Measurements from ENCODE around the gene SAMD4A.

Gene SAMD4A

DNA sequence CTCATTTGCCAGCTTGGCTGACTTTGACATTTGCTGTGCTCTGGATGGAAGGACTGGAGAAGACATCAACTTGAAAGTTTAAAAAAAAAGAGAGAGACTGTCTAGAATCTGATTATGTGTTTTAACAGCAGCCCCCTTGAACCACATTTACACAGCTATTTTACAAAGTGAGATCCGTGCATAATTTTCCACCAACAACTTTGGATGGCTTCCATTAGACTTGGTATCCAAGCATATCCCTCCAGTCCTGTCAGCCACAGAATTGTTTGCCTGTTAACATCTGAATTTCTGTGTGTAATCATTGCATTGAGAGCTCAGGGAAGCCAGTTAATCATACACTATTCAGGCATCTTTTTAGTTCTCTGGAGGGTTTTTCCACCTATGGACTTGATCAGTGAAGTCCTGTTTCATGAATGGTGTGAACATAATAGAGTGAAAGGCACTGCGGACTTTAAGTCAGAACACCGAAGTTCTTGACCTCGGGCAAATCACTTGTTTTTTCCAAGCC lies 93.7 kb downstream of the SAMD4A start:
- peak; percentile 65 for DNase-seq (ENCODE audit: low spot score)

DNA sequence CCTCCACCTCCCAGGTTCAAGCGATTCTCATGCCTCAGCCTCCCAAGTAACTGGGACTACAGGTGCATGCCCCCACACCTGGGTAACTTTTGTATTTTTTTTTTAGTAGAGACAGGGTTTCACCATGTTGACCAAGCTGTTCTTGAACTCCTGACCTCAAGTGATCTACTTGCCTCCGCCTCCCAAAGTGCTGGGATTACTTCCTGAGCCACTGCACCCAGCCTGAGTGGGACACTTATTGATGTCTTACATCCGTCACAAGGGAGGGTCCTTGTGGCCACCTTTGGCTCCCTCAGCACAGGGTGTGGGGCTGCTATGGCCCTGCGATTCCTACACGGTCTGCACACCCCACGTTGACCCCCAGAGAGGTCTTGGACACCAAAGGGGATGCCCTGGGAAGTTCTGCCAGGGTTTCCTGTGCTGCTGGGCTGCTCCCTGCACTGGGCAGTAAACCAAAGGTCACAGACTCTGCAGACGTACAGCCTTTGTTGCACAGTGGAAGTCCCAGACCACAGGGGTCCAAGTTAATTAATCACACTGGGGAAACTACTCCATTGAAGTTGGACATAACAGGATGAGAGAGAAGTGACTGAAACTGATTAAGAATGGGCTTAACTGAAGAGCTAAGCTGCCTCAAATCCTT lies 95.7 kb downstream of the SAMD4A start:
- DNase-seq (ENCODE audit: low spot score), result peak; percentile 51

DNA sequence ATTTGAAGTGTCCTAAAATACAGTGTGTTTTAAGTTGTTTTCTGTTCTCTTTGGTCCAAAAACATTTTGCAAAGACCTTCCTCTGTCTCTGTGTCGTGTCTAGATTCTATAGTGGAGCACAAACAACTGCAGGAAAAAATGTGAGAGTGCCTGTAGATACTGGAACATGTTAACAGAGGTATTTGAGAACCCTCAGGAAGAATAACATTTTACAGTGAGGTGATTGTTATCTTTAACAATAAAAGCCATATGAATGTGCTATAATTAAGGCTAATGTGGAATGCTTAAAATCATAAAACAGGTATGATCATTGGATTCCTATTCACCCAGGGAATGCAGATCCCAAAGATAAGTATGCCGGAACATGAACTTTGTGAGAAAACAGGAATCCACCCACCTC lies 98.0 kb downstream of the SAMD4A start:
- peak; percentile 13 for DNase-seq (ENCODE audit: low spot score)

DNA sequence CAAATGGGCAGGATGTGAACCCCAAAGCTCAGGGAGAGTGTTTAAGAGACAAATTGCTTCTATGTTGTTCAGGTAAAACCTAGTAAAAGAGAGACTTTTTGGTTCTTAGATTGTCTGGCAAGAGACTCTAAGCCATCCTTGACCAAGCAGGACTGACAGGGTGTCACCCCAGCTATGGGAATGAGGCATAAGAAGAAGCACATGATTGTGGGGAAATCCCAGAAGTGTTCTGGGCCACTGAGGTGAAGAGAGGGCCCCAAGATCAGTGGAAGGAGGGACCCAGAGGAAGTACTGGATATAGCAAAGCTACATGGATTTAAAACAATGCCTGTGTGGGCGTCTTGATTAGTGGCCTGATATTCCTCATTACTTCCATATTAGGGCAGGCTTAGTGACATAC lies 99.0 kb downstream of the SAMD4A start:
- DNase-seq (ENCODE audit: low spot score), result peak; percentile 53

DNA sequence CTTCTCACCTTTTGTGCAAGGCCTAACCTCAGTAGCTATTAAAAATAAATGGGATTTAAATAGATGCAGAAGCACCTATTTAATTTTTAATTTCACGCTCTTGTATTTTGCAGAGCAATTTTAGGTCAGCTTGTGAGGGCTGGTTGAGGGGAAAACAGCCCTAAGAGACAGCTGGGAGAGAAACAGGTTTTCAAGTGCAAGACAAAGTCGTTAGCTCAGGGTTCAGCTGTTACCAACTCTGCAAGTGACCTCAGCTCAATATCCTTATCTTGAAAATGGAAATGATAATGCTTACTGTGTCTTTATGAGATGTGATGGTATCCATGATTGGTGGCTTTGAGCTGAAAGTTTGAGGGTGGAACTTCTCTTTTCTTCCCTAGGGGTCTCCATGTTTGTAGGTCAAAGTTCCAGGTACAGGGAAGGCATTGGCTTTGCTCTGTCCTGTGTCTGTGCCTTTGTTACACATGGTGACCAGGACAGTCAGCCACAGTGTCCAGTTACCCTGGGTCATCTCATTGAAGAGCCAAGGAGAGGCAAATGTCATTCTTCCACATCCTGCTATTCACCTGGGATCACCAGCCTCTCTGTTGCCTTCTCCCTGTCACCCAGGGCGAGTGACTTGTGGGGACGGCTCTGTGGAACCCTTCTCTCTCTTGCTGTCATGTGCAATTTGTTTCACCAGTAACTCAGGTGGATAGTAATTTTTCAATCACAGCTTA lies 100.3 kb downstream of the SAMD4A start:
- DNase-seq (ENCODE audit: low spot score), result no peak

DNA sequence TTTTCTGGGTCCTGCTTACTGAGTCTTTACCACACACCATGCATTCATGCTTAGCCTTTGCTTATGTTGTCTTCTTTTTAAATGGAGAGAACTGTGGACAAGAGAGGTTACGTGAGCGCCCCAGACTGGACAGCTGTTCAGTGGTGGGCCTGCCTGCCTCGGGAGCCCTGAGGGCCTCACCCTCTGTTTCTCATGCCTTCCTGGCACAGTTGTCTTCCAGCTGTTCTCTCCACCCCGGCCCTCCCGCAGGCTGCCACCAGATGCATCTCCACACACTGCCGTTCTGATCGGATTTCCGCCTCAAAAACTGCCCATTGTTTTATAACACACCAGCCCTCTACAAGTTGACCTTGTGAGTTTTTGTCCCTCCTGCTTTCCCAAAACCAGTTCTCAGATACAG lies 100.8 kb downstream of the SAMD4A start:
- no peak for DNase-seq (ENCODE audit: low spot score)

DNA sequence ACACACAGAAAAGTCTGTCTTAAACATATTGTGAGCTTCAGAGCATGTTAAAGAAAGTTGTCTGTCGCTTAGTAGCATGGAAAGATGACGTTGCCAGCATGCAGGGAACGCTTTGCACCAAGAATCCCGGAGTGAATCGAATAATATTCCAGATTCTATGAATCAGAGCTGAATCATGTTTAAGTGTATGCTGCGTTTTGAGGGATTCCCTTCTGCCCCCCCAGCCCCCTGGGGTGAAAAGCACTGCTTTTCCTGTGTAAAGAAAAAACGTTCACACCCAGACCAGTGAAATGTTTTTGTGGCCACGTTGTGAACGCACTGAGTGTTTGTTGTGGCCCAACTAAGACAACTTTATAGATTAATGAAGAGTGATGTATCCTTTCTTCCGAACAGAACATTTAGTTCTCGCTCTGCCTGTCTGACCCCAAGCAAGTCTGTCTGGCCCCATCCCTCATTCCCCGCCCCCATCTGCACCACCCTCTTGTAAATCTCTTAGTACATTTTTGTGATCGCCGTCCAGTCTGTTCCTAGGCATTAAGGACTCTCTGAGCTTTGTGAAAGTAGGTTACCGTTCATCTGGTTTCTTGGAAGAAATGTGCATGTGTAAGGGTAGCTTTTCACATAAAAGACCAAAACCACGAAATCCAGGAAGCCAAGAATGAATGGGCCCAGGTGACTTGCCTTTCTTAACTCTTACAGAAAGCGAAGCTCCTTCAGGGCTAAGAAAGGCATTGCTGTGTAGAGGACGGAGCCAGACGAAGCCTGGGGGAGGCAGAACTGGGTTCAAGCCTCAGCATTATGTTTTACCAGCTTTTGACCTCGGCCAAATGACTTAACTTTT lies 103.0 kb downstream of the SAMD4A start:
- DNase-seq (ENCODE audit: low spot score), result no peak

DNA sequence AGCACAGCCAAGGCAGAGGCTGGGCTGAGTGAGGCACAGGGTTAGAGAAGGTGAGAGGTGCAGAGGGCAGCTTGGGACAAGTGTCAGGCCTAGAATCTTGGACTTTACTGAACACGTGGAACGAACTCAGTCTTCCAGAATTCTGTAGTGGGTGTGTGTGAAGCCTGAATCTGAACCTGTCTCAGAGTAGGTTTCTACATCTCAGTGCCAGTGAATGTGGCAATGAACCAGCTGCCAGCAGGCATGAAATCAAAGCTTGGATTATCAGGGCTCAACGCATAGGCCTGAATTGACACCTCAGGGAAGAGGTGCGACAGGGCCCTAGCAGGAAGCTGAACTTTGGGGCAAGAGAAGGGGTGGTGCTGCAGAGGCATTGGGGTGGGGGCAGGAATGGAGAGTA lies 104.6 kb downstream of the SAMD4A start:
- DNase-seq (ENCODE audit: low spot score), result no peak

DNA sequence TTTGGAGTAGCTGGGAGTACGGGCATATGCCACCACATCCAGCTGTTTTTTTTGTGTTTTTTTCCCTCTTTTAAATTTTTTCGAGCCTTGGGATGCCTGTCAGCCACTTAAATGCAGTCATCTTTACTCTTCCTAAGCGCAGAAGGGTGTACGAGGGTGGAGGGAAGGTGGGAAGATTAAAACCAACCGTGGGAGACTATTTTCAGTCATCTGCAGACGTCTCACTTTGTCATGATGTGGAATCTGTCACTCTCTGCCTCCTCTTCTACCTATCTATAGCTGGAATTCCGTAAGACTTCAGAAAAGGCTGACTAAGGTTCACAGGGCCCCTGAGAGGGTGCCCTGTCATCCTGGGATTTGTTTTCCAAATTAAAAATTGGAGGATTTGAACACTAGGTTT lies 105.3 kb downstream of the SAMD4A start:
- DNase-seq (ENCODE audit: low spot score), result no peak

DNA sequence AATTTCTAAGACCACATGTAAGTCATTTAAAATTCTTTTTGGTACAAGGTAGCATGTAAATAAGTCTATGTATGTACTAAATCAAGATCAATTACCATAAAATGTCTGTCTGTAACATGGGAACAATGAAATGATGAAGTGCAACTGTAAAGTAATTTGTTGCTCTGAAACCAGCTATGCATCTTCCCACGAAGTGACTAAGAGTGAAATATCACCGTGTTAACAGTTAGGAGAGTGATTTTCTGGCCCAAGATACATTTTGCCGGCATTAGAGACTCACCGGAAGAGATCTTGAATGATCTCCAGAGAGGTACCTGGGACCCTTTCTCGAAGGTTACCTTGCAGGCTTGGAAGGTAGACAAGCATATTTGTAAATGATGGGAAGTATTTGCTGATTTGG lies 105.8 kb downstream of the SAMD4A start:
- no peak for DNase-seq (ENCODE audit: low spot score)

DNA sequence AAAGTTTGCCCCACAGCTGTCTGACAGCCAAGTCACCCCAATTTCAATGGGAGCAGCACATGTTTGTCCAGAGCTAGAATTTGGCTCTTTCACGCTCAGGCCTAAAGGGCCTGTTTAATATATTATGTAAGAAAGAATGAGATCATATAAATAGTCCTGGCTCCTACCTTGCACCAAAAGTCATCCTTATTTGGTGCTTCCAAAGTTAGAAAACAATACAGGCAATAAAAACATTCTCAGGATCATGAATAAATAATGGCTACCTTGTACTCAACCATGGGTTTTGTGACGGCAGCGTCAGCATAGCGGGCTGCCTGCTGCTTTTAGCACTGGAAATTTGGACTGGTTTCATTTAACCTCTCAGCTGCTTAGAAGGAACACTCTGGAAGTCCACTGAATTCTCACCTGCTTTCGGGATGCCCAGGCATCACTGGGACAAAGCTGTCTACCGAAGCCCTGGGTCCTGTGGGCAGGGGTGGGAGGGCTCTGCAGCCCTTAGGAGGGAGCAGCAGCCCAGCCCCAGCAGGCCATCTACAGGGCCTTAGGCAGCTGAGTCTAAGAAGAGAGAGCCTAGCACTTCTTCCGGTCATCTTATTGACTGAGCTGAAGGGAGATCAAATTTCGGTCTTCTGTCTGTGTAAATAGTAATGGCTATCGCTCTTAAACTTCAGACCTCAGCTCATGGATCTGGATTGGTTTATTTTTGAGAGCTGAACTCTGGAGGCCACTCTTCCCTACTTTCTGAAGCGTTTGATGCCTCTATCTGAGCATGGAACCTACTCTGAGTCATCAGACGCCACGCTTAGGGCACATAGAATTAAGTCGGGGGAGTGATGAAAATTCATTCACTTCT lies 106.5 kb downstream of the SAMD4A start:
- no peak for DNase-seq (ENCODE audit: low spot score)

DNA sequence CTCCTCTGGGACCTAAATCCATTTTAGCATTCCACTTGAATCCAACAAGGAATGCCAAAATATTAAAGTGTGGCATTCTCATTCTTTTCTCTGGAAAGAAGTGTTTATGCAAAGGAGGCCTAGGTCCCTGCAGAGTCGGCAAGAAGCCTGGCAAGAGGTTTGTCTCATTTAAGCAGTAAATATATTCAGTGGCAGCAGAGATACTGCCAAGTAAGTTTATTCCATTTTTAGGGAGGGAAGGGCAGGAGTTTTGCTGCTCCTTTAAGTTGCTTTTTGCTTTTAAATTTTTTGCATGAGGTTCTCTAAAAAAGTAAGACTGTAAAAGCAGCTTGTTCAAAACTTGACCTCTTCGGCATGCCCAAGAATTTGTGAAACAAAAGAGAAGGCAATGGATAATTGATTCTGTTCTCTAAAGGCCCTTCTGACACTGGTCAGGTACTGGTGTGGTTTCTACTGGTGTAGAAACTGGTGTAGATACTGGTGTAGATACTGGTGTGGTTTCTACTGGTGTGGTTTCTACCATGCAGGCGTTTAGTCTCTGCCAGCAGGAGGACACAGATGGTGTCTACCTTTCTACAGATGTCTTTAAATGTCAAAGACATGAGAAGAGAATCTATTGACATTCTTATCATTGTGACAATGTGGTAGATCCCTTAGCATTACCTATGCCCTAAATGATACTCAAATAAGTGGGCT lies 107.3 kb downstream of the SAMD4A start:
- DNase-seq (ENCODE audit: low spot score), result no peak

DNA sequence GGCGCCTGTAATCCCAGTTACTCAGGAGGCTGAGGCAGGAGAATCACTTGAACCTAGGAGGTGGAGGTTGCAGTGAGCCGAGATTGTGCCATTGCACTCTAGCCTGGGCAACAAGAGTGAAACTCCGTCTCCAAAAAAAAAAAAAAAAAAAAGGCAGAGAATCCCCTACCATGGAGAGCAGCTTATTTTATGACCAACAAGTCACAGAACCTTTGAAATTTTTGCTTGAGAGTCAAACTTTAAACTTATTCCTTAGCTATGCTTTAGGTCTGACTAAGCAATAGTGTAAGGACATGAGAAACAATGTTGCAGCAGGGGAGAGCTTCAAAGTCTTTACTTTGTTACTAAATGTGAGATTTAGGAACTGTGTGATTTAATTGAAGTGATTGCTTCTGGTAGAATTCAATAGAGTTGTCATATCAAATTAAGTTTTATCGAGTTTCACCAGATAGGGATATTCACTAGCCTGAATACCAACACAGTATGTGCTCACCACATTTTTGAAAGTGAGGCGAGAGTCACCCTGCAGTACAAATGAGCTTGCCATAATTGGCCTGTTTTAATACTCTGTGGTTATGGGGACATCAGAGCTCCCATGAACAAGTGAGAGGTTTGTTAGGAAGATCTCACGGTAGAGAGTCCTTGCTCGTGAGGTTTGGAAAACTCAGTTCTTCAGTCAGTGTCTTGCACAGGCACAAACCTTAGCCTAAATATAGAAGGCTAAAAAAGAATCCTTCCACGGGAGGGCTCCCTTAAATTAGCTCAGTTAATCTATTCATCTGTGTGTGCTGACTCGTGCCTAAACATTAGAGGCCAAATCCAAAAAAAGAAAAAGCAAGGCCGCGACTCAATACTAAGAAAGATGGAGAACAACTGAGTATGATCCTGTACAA lies 108.6 kb downstream of the SAMD4A start:
- DNase-seq (ENCODE audit: low spot score), result no peak

DNA sequence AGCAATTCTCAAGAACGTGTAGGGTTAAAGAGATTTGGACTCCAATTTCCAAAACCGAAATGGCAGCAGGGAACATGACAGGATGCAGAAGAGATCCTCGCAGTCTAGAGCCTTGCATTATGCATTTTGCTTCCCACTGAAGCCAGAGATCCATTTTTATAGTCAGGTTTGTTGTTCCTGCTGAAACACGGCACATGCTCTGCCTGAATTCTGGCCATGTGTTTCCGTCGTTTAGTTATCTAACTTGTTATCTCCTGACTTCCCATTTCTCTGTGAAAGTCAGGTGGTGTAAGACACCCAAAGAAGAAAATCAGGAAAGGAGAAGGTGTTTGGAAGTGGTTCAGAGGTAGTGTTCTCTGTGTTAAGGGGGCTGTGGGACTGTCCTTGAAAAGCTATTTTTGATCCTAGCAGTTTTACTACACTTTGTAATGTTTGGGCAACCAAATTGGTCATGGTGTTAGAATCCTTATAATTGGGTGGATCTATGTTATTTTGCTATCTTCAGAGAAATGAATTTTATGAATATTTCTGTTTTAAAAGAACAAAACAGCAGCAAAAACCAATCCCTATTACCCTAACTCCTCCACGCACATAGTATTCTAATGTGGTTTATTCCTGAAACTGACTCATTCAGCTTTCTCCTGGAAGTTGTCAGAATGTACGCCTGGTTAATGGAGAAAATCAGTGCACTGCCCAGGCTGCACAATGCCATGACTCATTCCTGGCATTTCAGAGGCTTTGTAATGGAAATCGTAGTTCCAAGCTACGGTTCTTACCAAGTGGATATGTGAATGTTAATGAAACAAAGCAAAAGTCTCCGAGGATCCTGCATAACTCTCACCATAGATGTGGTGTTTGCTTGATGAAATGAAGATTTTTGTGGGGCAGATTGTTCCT lies 110.1 kb downstream of the SAMD4A start:
- DNase-seq (ENCODE audit: low spot score), result peak; percentile 93

DNA sequence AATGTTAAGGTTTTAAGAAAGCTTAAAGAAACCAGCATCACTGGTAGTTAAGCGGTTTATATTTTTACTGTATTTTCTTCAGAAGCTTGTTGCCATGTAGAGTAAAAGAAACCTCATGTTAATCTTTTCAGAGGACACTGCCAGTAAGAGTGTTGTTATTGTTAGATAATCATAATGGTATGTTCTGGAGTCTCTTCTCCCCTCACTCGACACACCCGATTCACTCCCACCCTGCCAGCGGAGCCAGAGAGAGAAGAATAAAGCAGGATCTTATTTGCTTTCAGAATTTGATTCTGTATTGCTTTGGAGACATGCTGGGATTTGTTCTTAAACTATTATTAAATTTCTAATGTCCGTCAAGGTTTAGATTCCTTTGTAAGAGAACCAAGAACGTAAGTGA lies 113.7 kb downstream of the SAMD4A start:
- DNase-seq (ENCODE audit: low spot score), result no peak

DNA sequence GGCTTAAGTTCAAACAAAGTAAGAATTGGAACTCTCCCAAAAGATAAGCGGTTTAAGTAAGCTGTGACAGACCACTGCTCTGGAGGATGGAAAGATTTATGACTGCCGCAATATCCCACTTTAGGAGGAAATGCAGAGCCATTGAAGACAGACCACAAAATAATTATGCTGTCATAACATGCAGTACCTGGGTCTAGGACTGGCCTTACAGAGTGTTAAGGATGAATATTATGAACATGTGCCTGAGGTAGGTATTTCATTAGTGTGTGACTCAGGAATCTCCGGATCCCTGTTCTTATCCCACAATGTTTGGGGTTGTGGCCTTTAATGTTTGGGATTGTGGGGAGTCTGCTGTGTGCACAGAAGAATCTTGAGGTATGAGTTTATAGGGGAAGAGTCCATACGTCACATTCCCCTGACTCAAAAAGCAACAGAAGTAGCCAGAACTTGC lies 114.9 kb downstream of the SAMD4A start:
- no peak for DNase-seq (ENCODE audit: low spot score)

DNA sequence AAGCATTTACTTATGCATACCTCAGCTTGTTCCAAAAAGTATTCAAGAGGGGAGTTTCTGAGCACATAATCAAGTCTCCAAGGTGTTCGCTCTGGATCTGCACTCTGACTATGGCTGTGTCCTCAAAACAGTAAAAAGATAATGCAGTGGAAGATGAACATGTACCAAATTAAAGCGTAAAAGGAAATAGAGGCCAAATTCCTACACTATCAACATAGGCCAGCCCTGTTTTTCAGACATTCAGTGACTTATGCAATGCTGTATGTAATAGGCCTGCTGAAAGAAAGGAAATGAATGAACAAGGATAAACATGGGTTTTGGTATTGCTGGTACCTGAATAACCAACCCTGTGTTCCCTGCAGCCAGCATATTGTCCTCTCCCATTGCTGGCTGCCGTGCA lies 115.7 kb downstream of the SAMD4A start:
- no peak for DNase-seq (ENCODE audit: low spot score)

DNA sequence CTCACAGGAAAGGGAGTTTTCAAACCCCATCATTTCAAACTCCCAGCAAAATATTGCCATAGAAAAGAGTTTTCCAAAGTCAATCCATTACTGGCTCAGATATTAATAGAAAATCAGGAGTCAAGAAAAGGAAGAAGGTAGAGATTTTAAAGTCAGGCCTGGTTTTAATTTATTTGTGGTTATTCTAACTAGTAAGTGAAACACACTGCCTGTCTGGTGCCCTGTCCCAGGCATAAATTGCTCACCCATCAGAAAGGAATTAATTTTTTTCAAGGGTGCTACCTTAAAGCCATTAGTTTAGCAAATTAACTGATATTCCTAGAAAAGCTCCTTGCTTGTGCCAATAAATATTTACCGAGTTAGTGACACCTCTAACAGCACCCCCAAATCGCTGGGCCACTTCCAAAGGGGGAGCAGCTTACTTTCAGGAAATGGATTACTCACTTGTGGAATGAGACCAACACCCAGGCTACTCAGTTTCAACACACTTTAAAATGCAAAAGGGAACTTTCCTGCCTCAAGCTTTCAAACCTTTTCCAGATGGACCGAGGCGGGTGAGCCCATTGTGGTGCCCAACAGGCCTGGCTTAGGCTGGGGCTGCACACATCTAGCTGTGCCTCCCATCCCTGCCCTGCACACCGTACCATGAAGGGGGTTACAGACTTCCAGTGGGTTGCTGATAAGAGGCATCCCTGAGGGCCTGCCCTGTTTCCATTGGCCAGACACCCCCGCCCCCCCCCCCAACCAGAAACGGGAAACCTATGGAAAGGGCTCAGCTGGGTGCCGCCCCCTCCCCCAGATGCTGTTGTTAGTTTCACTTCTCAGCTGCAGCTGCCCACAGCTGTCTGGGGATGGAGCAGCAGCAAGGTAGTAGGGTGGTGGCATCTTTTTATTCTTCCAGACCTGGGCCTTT lies 117.2 kb downstream of the SAMD4A start:
- peak; percentile 45 for DNase-seq (ENCODE audit: low spot score)
